Fibroblast of pulmonary artery (primary cell): ENCODE data around the gene SNX33.
A peak's percentile ranks its signal among the peaks of the same experiment; 100 is the strongest.

ENCODE experiments used
- DNase-seq: peaks from one replicate; pipeline ENCODE4 v3.0.0-alpha.2; 2010; ENCODE audit warnings: low read depth
- H3K4me3 ChIP-seq: replicated peaks from 2 replicates; pipeline ENCODE4 v1.5.1; 2011; ENCODE audit warnings: low read depth, mild to moderate bottlenecking, control low read depth, low read length, moderate library complexity
- TF ChIP-seq, protein P1 (sequence below): IDR thresholded peaks from 2 replicates; pipeline ENCODE4 v1.5.1; 2011; ENCODE audit warnings: mild to moderate bottlenecking, control low read depth, low read length, inconsistent platforms; ENCODE audit errors: missing control alignments

SNX33 gene

DNA sequence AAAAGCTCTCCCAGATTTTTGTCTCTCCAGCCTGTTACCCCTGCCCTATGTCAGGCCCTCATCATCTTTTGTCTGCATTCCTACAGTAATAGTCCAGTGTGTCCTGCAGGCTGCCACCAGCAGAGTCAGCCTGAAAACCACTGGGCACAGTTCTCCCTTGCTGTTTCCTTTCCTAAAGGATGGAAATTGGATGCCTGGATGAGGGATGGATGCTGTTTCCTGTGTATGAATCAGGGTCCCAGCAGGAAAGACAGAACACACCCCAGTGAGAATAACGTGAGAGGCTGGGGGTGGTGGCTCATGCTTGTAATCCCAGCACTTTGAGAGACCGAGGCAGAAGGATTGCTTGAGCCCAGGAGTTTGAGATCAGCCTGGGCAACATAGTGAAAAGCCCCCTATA, 3.3 kb upstream of the SNX33 start:
- TF ChIP-seq, protein P1, sequence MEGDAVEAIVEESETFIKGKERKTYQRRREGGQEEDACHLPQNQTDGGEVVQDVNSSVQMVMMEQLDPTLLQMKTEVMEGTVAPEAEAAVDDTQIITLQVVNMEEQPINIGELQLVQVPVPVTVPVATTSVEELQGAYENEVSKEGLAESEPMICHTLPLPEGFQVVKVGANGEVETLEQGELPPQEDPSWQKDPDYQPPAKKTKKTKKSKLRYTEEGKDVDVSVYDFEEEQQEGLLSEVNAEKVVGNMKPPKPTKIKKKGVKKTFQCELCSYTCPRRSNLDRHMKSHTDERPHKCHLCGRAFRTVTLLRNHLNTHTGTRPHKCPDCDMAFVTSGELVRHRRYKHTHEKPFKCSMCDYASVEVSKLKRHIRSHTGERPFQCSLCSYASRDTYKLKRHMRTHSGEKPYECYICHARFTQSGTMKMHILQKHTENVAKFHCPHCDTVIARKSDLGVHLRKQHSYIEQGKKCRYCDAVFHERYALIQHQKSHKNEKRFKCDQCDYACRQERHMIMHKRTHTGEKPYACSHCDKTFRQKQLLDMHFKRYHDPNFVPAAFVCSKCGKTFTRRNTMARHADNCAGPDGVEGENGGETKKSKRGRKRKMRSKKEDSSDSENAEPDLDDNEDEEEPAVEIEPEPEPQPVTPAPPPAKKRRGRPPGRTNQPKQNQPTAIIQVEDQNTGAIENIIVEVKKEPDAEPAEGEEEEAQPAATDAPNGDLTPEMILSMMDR, result no peak
- H3K4me3 ChIP-seq, result no peak overlapping the region
- DNase-seq, result no peak

DNA sequence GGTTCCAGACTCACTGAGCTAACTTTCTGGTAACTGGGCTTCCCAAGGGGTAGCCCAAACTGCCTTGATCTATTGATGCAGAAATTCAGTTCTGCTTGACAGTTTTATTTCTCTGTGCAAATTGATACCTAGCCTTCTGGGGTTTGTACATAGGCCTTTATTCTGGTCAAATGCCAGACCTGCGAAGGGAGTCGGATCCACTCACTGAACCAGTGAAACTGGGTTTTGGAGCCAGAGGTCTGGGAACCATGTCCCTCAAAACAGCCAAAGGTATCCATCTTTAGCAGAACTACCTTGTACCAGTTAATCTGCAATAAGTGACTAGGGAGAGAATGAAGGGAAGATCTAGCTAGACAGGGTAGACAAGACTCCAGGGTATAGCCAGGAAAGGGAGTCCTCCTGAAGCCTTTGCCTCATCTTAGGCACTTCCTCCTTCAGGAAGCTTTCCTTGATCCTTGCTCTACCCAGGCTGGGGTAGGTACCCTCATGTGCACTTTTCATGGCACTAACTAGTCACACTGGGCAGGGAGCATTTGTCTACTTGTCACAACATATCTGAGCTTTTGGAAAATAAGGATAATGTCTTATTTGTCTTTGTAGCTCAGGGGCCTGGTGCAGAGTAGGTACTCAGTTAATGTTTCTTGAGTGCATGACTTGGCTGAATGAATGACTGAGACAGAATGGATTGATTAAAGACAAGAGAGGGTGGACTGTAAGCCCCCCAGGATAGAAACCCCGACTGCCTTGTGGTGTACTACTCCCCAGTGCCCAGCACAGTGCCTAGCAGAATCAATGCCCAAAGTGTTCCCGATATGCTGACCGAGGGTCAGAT, 1.4 kb upstream of the SNX33 start:
- H3K4me3 ChIP-seq, result peak overlapping the region; percentile 93
- TF ChIP-seq, protein P1, result no peak
- no peak for DNase-seq

DNA sequence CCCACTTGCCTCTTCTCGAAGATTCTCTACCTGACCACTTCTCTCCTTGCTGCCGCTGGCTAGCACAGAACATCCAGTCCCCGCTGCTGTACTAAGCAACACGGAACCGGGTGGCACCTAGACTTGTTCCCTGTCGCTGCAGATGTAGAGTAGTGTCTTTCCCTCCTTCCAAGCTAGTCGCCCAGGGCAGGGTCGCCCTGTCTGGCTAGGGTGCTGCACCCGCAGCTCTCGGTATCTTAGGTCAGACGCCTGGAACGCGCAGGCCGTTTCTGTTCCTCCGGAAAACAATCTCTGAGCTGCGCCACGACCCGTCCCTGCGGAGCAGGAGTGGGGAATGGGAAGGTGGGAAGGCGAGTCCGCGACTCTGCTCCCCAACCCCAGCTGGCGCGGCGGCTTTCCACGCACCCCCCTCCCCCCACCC, 758 bp upstream of the SNX33 start:
- no peak for DNase-seq
- H3K4me3 ChIP-seq, result peak overlapping the region; percentile 93
- TF ChIP-seq, protein P1, result no peak

DNA sequence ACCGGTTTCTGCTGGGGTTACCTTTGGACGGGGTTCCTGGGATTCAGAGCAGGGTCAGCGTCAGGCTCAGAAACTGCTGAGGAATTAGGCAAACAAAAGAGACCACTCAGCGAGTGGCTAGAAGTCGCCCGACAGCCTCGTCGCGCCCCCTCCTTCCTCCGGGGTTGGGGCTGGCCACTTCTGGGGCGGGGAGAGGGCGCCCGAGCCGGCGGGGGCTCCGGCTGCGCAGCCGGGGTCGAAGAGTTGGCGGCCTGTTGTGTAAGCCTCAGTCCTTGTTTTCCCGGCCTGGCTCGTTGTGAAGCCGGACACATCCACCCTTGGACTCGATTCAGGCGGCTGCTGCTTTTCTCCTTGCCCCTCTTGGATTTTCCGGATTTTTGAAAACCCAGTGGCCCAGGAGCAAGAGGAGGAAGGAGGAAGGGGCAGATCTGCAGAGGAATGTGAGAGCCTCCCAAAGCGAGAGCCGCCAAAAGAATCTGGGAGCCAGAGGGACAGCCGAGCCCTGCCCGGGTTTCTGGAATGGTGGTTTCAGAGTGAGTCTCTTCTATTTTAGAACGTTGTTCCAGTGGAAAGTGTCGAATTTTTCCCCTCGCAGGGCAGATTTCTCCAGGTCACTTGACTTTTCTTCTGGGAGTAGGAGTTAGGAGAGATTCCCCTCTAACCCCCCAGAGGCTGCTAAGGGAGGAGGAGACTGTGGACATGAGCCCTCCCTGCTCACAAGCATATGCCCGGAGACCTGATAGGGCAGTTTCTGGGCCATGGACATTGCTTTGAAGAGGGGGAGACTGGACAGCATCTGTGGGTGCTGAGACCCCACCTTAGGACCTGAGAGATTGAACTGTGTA, 666 bp downstream of the SNX33 start:
- peak; percentile 49 for DNase-seq
- H3K4me3 ChIP-seq, result peak overlapping the region; percentile 93
- TF ChIP-seq, protein P1, result no peak

DNA sequence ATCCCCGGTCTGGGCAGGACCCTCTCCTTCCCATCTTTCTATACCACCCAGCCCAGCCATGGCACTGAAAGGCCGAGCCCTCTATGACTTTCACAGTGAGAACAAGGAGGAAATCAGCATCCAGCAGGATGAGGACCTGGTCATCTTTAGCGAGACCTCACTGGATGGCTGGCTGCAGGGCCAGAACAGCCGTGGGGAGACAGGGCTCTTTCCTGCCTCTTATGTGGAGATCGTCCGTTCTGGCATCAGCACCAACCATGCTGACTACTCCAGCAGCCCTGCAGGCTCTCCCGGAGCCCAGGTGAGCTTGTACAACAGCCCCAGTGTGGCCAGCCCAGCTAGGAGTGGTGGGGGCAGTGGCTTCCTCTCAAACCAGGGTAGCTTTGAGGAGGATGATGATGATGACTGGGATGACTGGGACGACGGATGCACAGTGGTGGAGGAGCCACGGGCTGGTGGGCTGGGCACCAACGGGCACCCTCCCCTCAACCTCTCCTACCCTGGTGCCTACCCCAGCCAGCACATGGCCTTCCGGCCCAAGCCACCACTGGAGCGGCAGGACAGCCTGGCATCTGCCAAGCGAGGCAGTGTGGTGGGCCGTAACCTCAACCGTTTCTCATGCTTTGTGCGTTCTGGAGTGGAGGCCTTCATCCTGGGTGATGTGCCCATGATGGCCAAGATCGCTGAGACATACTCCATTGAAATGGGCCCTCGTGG, 1.5 kb downstream of the SNX33 start:
- H3K4me3 ChIP-seq, result peak overlapping the region; percentile 93
- no peak for DNase-seq
- TF ChIP-seq, protein P1, result no peak

DNA sequence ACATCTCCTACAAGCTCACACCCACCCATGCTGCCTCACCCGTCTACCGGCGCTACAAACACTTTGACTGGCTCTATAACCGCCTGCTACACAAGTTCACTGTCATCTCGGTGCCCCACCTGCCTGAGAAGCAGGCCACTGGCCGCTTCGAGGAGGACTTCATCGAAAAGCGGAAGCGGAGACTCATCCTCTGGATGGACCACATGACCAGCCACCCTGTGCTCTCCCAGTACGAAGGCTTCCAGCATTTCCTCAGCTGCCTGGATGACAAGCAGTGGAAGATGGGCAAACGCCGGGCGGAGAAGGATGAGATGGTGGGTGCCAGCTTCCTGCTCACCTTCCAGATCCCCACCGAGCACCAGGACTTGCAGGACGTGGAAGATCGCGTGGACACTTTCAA, 2.1 kb downstream of the SNX33 start:
- DNase-seq, result no peak
- TF ChIP-seq, protein P1, result no peak
- peak overlapping the region; percentile 93 for H3K4me3 ChIP-seq
